RWPE2 (cell line): Measurements from ENCODE around the gene FBLIM1.
A peak's percentile ranks its signal among the peaks of the same experiment; 100 is the strongest.
"Not testable (repeated sequence)": the region's sequence is repeated elsewhere in the genome, so short reads cannot be mapped to it uniquely, and the experiment has no call there.

Experiments
- ATAC-seq: fragments of 200-7000 bp; cut with Tn5 transposase; 3 replicates; pipeline ENCODE4 v1.9.1; 2021; ENCODE audit warnings: low read depth
- DNase-seq: peaks from one replicate; pipeline ENCODE4 v3.0.0-alpha.2; 2020; ENCODE audit warnings: low spot score
- H3K27ac ChIP-seq: fragments of 450-650 bp; 2 replicates; pipeline ENCODE4 v1.5.1; 2017; ENCODE audit warnings: mild to moderate bottlenecking; ENCODE audit not compliant: poor library complexity, severe bottlenecking
- H3K27me3 ChIP-seq: fragments of 250-450 bp; sonication (Bioruptor Pico); 2 replicates; pipeline ENCODE4 v1.5.1; 2021; ENCODE audit warnings: mild to moderate bottlenecking, moderate library complexity; ENCODE audit not compliant: insufficient read depth, poor library complexity, severe bottlenecking
- H3K36me3 ChIP-seq: fragments of 250-450 bp; sonication (Bioruptor Pico); 2 replicates; pipeline ENCODE4 v1.5.1; 2020; ENCODE audit warnings: low read depth, mild to moderate bottlenecking, moderate library complexity
- H3K4me1 ChIP-seq: fragments of 250-450 bp; sonication (Bioruptor Pico); 2 replicates; pipeline ENCODE4 v1.5.1; 2021; ENCODE audit warnings: mild to moderate bottlenecking, moderate library complexity; ENCODE audit not compliant: insufficient read depth, poor library complexity, severe bottlenecking
- H3K4me3 ChIP-seq: fragments of 250-450 bp; sonication (Bioruptor Pico); 2 replicates; pipeline ENCODE4 v1.5.1; 2021; ENCODE audit warnings: mild to moderate bottlenecking, moderate library complexity; ENCODE audit not compliant: severe bottlenecking
- H3K9me3 ChIP-seq: fragments of 250-450 bp; sonication (Bioruptor Pico); 2 replicates; pipeline ENCODE4 v1.5.1; 2021; ENCODE audit warnings: mild to moderate bottlenecking, moderate library complexity; ENCODE audit not compliant: severe bottlenecking
- TF ChIP-seq, protein P1 (sequence below): fragments of 450-650 bp; IDR thresholded peaks from one replicate; pipeline ENCODE4 v1.5.1; 2017; ENCODE audit warnings: mild to moderate bottlenecking, moderate library complexity; ENCODE audit not compliant: poor library complexity, severe bottlenecking

The FBLIM1 gene

DNA sequence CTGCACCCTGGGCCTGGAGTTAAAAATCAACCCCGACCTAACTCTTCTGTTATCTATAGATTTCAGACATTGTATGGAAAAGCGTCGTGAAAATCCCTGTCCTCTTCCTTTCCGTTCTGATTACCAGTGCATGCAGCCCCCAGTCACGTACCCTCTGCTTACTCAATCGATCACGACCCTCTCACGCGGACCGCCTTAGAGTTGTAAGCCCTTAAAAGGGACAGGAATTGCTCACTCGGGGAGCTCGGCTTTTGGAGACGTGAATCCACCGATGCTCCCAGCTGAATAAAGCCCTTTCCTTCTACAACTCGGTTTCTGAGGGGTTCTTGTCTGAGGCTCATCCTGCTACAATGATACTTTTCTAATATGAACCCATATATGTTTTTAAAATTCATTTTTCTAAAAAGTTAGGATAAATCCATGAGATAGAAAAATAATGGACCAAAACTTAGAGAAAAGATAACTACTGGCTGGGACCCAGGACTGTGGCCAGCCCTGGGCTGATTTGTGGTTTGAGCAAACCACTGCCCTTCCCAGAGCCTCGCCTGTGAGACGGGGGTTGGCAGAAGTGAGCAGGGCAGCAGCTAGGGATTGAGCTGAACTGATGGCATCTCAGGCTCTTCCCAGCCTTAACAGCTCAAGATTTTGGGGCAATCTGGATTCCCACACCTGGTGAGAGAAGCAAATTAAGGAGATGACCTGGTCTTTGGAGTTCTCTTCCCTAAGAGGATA, 43.8 kb downstream of the FBLIM1 start:
- Histone ChIP-seq H3K9me3 (no peaks in the 10 kb centered on the region), H3K27me3 (no peaks in the 10 kb centered on the region), H3K36me3 (no peaks in the 10 kb centered on the region), H3K27ac (peak overlapping the region; percentile 100), H3K4me1 (peaks cover 40% of the 10 kb centered on the region), H3K4me3 (no peak overlapping the region)
- DNase-seq (no peak), ATAC-seq (no peak)
- TF ChIP-seq, protein P1, sequence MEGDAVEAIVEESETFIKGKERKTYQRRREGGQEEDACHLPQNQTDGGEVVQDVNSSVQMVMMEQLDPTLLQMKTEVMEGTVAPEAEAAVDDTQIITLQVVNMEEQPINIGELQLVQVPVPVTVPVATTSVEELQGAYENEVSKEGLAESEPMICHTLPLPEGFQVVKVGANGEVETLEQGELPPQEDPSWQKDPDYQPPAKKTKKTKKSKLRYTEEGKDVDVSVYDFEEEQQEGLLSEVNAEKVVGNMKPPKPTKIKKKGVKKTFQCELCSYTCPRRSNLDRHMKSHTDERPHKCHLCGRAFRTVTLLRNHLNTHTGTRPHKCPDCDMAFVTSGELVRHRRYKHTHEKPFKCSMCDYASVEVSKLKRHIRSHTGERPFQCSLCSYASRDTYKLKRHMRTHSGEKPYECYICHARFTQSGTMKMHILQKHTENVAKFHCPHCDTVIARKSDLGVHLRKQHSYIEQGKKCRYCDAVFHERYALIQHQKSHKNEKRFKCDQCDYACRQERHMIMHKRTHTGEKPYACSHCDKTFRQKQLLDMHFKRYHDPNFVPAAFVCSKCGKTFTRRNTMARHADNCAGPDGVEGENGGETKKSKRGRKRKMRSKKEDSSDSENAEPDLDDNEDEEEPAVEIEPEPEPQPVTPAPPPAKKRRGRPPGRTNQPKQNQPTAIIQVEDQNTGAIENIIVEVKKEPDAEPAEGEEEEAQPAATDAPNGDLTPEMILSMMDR: no peak

DNA sequence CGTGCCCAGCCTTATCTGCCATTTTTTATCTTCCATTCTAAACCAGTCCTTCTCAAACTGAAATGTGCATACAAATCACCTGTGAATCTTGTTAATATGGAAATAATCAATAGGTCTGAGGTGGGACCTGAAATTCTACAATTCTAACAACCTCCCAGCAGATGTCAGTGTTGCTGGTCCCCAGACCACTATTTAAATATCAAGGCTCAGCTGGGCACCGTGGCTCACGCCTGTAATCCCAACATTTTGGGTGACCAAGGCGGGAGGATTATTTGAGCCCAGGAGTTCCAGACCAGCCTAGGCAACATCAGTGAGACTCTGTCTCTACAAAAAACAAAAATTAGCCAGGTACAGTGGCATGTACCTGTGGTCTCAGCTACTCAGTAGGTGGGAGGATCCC, 44.8 kb downstream of the FBLIM1 start:
- ATAC-seq (no peak), DNase-seq (no peak)
- no peaks in the 10 kb centered on the region for H3K36me3 ChIP-seq
- H3K4me3 ChIP-seq: no peak overlapping the region
- TF ChIP-seq, protein P1: peak; percentile 63
- peaks cover 32% of the 10 kb centered on the region for H3K4me1 ChIP-seq
- no peaks in the 10 kb centered on the region for H3K9me3 ChIP-seq
- no peak overlapping the region for H3K27ac ChIP-seq
- H3K27me3 ChIP-seq: no peaks in the 10 kb centered on the region

DNA sequence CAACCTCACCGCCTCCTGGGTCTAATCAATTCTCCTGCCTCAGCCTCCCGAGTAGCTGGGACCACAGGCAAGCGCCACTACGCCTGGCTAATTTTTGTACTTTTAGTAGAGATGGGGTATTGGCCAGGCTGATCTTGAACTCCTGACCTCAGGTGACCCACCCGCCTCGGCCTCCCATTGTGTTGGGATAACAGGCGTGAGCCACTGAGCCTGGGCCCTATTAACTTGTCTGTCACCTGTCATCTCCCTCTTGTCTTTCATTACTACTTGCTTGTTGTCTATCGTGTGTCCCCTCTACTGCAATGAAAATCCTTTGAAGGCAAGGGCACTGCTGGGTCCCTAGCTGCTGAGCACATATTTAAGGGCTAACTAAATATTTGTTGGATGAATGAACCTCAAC, 45.5 kb downstream of the FBLIM1 start:
- Histone ChIP-seq H3K4me1 (peaks cover 28% of the 10 kb centered on the region), H3K9me3 (no peaks in the 10 kb centered on the region), H3K4me3 (no peak overlapping the region), H3K36me3 (no peaks in the 10 kb centered on the region), H3K27ac (no peak overlapping the region), H3K27me3 (no peaks in the 10 kb centered on the region)
- DNase-seq (no peak), ATAC-seq (no peak)
- TF ChIP-seq, protein P1: no peak

DNA sequence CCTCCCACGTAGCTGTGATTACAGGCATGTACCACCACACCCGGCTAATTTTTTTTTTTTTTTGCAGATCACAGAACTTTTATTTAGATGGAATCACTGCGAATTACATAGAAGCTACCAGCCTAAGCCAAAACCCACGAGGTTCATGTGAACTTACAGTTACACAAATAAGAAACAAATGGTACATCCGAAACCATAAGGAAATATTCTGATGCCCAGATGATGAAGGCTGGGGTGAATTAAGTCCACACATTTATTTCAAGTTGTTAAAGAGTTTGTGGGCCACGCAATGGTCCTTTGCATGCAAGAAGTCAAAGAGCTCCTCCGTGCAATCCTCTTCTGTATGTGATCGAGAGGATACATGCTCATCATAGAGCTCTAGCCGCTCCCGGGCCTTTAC, 48.5 kb downstream of the FBLIM1 start:
- Histone ChIP-seq H3K9me3 (no peaks in the 10 kb centered on the region), H3K27me3 (no peaks in the 10 kb centered on the region), H3K36me3 (no peaks in the 10 kb centered on the region), H3K4me1 (peaks cover 3% of the 10 kb centered on the region), H3K27ac (no peak overlapping the region), H3K4me3 (no peak overlapping the region)
- TF ChIP-seq, protein P1: no peak
- ATAC-seq: no peak
- peak; percentile 11 for DNase-seq

DNA sequence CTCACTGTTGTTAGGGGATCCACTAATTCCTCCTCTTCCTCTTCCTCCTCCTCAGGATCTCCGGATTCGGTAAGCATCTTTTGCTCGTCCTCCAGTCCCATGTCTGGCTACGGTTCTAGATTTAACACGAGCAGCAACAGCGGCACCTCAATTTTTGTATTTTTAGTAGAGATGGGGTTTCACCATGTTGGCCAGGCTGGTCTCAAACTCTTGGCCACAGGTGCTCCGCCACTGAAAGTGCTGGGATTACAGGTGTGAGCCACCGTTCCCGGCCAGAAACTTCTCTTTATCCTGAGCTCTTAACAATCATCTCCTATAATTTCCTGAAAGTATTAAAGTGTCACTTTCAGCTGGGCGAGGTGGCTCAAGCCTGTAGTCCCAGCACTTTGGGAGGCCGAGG, 49.0 kb downstream of the FBLIM1 start, which contains the start of gene UQCRHL:
TSS of gene UQCRHL (minus strand) at position 101 of the 400 bp plus-strand sequence. CDS start at position 101, 0 bp downstream.
- not testable (repeated sequence) for H3K36me3 ChIP-seq, H3K27me3 ChIP-seq, H3K4me3 ChIP-seq, H3K9me3 ChIP-seq, ATAC-seq, H3K27ac ChIP-seq, H3K4me1 ChIP-seq
- DNase-seq: peak; percentile 10
